Measurements from ENCODE around the gene BHLHE41.

The BHLHE41 gene

GRCh38 chr12:26077915-26078702 is 46.7 kb downstream of the BHLHE41 start:
- no peak for DNase-seq (ENCODE audit: low read depth)
